ENCODE measurements around the gene DCLK2. TPM values are rescaled to one million over a fixed set of nuclear protein-coding genes. Genes with fewer than 3 reads are reported as not detected.

Gene DCLK2
- total RNA-seq, 1 donor = 13.0 TPM

- DNase-seq (ENCODE audit: low read depth) = no peak
- H3K4me3 ChIP-seq (ENCODE audit: low read depth, low read length) = no peak overlapping the region
- TF ChIP-seq CTCF (IDR thresholded peaks at IDR 0.05; ENCODE audit: insufficient read depth, low read depth, low read length) = no peak
Measured at GRCh38 chr4:150106886-150107285, 28.6 kb downstream of the DCLK2 start.

DNA sequence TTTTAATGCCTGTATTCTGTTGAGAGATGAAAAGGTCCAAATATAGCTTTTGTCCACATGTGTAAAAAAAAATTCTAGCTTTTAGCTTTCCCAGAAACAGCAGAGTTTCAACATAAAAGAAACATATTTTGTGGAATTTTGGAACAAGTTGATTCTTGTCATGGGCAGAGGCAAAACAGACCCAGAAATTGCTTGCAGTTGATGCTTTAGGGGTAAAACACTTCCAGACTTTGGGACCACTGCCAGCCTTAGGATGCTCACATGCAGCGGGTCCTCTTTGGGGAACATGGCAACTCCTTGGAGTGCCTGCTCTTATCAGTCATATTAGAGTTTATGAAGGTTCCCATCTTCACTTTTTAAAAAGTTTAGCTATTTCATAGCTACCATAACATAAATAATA is 30.4 kb downstream of the DCLK2 start:
- DNase-seq (ENCODE audit: low read depth) = no peak
- no peak for TF ChIP-seq CTCF (IDR thresholded peaks at IDR 0.05; ENCODE audit: insufficient read depth, low read depth, low read length)

DNA sequence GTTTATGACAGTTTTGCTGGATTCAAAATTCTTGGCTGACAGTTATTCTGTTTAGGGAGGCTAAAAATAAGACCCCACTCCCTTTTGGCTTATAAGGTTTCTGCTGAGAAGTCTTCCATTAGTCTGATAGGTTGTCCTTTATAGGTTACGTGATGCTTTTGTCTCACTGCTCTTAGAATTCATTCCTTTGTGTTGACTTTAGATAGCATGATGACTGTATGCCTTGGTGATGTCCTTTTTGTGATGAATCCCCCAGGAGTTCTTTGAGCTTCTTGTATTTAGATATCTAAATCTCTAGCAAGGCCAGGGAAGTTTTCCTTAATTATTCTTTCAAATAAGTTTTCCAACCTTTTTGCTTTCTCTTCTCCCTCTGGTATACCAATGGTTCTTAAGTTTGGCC is 36.4 kb downstream of the DCLK2 start:
- DNase-seq (ENCODE audit: low read depth) = no peak
- H3K4me3 ChIP-seq (ENCODE audit: low read depth, low read length) = no peak overlapping the region
- no peak for TF ChIP-seq CTCF (IDR thresholded peaks at IDR 0.05; ENCODE audit: insufficient read depth, low read depth, low read length)

More for the DNA sequence above, 30.4 kb downstream of the DCLK2 start:
- H3K4me3 ChIP-seq (ENCODE audit: low read depth, low read length) = no peak overlapping the region

- H3K4me3 ChIP-seq (ENCODE audit: low read depth, low read length) = no peak overlapping the region
- no peak for DNase-seq (ENCODE audit: low read depth)
- no peak for TF ChIP-seq CTCF (IDR thresholded peaks at IDR 0.05; ENCODE audit: insufficient read depth, low read depth, low read length)
Measured at GRCh38 chr4:150115851-150116250, 37.6 kb downstream of the DCLK2 start.

- no peak for DNase-seq (ENCODE audit: low read depth)
- H3K4me3 ChIP-seq (ENCODE audit: low read depth, low read length) = no peak overlapping the region
- no peak for TF ChIP-seq CTCF (IDR thresholded peaks at IDR 0.05; ENCODE audit: insufficient read depth, low read depth, low read length)
Measured at GRCh38 chr4:150116506-150116905, 38.3 kb downstream of the DCLK2 start.

GRCh38 chr4:150117094-150117493 is 38.8 kb downstream of the DCLK2 start:
- peak; percentile 59 for DNase-seq (ENCODE audit: low read depth)
- TF ChIP-seq CTCF (IDR thresholded peaks at IDR 0.05; ENCODE audit: insufficient read depth, low read depth, low read length) = no peak
- no peak overlapping the region for H3K4me3 ChIP-seq (ENCODE audit: low read depth, low read length)

GRCh38 chr4:150117629-150118028 is 39.4 kb downstream of the DCLK2 start:
- no peak overlapping the region for H3K4me3 ChIP-seq (ENCODE audit: low read depth, low read length)
- peak; percentile 20 for DNase-seq (ENCODE audit: low read depth)
- no peak for TF ChIP-seq CTCF (IDR thresholded peaks at IDR 0.05; ENCODE audit: insufficient read depth, low read depth, low read length)

Measured in fibroblast of villous mesenchyme (primary cell).